Activated CD4-positive, alpha-beta T cell treated with anti-CD3 and anti-CD28 coated beads for 48 hours (primary cell): Measurements from ENCODE around the gene PGAM1.
"Not testable (repeated sequence)": the region's sequence is repeated elsewhere in the genome, so short reads cannot be mapped to it uniquely, and the experiment has no call there.

ENCODE experiments used
- DNase-seq: peaks from one replicate; pipeline ENCODE4 v3.0.0-alpha.2; 2020

PGAM1 gene

GRCh38 chr10:97459933-97460332, 33.9 kb downstream of the PGAM1 start:
- DNase-seq, result no peak

GRCh38 chr10:97462309-97462708, 36.3 kb downstream of the PGAM1 start:
- no peak for DNase-seq

DNA sequence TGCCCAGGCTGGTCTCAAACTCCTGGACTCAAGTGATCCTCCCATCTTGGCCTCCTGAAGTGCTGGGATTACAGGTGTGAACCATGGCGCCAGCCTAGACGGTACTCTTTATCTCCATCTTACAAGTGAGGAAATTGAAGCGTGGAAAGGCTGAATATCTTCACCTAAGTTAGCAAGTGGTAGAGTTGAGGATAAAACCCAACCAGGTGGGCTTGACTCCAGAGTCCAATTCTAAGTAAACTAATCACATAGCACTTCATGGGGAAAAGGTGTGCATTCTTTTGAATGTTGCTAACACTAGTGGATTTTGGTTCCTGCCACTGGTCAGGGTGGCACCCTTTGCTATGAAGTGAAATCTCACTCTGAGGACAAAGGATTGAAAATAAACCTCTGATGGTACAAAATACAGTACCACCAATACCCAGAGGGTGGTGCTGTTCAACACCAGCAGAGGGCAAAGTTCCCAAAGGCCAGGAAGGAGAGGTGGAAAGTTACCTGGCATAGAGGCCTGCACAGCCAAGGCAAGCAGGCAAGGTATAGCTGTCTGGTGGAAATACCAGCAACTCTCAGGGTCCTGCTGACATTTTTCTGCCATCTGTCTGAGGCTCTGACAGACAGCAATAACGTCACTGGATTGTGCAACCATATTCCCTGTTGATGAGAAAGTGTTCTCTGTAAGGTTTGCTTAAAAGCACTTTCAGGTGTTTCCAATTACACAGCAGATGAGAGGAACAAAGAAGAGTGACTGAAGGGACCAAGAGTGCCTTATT, 37.6 kb downstream of the PGAM1 start:
- DNase-seq, result peak; percentile 30

- no peak for DNase-seq
Observed at GRCh38 chr10:97464226-97464625, 38.2 kb downstream of the PGAM1 start.

- DNase-seq, result no peak
Observed at GRCh38 chr10:97465982-97466381, 40.0 kb downstream of the PGAM1 start.

DNA sequence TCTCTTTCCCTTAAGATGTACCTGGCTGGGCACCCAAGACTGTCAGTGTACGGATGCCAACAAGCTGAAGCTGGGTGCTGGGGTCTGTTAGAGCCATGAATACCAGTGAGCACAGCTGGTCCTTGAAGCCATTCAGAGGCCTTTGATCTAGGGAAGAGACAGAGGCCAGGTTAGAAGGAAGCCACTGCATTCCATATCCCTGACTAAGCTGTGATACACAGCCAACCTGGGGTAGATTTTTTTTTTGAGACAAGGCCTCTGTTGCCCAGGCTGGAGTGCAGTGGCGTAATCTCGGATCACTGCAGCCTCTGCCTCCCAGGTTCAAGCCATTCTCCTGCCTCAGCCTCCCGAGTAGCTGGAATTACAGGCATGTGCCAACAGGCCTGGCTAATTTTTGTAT, 40.8 kb downstream of the PGAM1 start:
- DNase-seq, result no peak

- DNase-seq, result no peak
Observed at GRCh38 chr10:97468162-97468561, 42.2 kb downstream of the PGAM1 start.

DNA sequence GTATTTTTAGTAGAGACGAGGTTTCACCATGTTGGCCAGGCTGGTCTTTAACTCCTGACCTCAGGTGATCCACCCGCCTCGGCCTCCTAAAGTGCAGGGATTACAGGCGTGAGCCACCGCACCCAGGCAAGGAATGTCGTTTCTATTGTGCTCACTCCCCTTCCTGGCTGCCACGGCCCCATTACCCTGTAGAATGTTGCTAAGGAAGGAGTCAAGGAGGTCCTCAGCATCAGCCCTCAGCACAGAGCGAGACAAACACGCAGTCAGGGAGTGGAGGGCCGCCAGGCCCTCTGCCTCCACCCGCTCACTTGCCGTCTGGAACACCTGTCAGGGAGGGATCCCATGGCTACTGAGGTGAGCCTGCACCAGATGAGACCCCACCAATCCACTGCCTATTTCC, 42.8 kb downstream of the PGAM1 start:
- not testable (repeated sequence) for DNase-seq

GRCh38 chr10:97474918-97475317, 48.9 kb downstream of the PGAM1 start:
- DNase-seq, result no peak

DNA sequence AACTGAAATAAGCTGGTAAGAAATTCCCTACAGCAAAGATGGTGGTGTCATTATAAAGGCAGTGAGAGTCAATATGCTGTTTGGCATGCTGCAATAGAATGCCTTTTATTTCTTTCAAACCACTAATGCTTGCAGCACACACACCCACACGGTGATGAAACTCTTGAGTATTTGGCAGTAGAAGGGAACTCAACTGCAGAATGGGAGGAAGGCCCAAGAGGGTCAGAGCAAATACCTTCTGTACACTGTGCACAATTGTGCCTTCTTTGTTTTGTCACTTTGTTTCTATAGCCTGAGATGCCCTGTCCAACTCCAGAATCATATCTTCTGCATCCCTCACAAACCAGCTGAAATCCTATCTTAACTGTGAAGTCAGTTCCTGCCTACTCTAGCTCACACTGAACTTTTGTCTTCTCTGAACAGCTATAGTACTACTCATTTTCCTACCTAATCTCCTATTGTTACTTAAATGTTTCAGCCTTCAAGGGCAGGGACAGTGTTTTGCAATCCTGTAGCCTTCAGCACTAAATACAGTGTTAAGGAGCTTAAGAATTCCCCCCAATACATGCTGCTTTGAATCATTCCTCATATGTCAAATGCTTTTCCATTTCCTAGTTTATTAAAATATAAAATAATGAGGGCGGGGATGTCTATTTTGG, 50.1 kb downstream of the PGAM1 start:
- DNase-seq, result no peak

DNA sequence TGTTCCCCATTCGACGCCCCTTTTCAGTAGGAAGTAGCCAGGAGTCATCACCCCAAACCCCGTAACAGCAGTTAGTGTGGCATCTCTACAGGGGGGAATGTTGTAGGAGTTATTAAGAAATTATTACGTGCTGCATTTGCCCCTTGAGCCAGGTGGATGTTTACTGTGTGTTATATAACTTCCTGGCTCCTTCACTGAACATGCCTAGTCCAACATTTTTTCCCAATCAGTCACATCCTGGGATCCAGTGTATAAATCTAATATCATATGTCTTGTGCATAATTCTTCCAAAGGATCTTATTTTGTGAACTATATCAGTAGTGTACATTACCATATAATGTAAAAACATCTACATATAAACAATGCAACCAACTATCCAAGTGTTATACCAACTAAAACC, 53.4 kb downstream of the PGAM1 start:
- not testable (repeated sequence) for DNase-seq

- DNase-seq, result no peak
Observed at GRCh38 chr10:97479939-97480338, 53.9 kb downstream of the PGAM1 start.

DNA sequence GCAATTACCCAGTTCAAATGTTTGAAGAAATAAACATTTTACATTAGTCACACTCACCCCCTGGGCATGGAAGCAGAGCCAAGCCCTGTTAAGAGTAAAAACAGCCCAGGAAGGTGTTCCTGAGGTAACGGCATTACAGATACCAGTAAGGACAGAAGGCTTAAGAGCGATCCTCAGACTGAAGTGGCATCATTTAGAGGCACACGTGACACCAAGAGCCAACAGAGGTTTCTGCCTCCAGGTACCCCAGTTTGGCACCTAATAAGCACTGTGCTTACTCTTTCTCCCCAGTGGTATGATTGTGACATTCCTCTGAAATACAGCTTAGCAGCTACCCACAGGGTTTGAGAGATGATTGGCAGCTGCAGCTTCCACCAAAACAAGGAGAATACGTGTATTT, 55.1 kb downstream of the PGAM1 start:
- DNase-seq, result no peak

DNA sequence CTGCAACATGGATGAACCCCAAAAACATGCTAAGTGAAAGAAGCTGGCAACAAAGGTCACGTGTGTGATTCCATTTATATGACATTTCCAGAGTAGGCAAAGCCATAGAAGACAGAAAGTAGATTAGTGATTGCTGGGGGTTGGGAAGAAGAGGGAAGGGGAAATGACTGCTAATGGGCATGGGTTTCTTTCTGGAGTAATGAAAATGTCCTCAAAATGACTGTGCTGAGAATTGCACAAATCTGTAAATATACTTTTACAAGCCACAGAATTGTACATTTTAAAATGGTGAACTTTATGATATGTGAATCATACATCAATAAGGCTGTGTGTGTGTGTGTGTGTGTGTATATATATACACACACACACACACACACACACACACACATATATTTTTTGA, 56.4 kb downstream of the PGAM1 start:
- DNase-seq, result no peak
